HUES6 (cell line): ENCODE measurements around the gene ADD3.

ENCODE experiments used
- H3K27ac ChIP-seq: 2 replicates; pipeline ENCODE4 v1.7.0; 2013; ENCODE audit warnings: low read depth, mild to moderate bottlenecking, low read length, inconsistent platforms
- H3K27me3 ChIP-seq: 2 replicates; pipeline ENCODE4 v1.6.1; 2013; ENCODE audit warnings: low read length; ENCODE audit not compliant: control insufficient read depth, insufficient read depth
- H3K36me3 ChIP-seq: 2 replicates; pipeline ENCODE4 v1.6.1; 2013; ENCODE audit warnings: low read length; ENCODE audit not compliant: control insufficient read depth, insufficient read depth
- H3K4me1 ChIP-seq: 2 replicates; pipeline ENCODE4 v1.6.1; 2013; ENCODE audit warnings: low read length; ENCODE audit not compliant: control insufficient read depth, insufficient read depth
- H3K4me3 ChIP-seq: 2 replicates; pipeline ENCODE4 v1.5.1; 2013; ENCODE audit warnings: low read depth, low read length
- H3K9ac ChIP-seq: one replicate; pipeline ENCODE4 v1.6.1; 2013; ENCODE audit warnings: mild to moderate bottlenecking, low read length
- H3K9me3 ChIP-seq: 2 replicates; pipeline ENCODE4 v1.6.1; 2013; ENCODE audit warnings: low read depth, low read length; ENCODE audit not compliant: control insufficient read depth, insufficient read depth

ADD3 gene

GRCh38 chr10:110051487-110051886, 43.7 kb downstream of the ADD3 start:
- H3K27ac ChIP-seq: no peak overlapping the region
- H3K9me3 ChIP-seq: peaks cover 23% of the 10 kb centered on the region
- no peak overlapping the region for H3K4me3 ChIP-seq
- no peaks in the 10 kb centered on the region for H3K27me3 ChIP-seq
- H3K4me1 ChIP-seq: no peaks in the 10 kb centered on the region
- H3K9ac ChIP-seq: no peak overlapping the region
- H3K36me3 ChIP-seq: peaks cover 3% of the 10 kb centered on the region

- H3K27me3 ChIP-seq: no peaks in the 10 kb centered on the region
- H3K27ac ChIP-seq: no peak overlapping the region
- peaks cover 3% of the 10 kb centered on the region for H3K36me3 ChIP-seq
- no peak overlapping the region for H3K4me3 ChIP-seq
- H3K9ac ChIP-seq: no peak overlapping the region
- H3K9me3 ChIP-seq: peaks cover 15% of the 10 kb centered on the region
- H3K4me1 ChIP-seq: 0 out of 2 replicates have a peak, but pooled peaks cover 3% of the 10 kb centered on the region
These were observed 45.1 kb downstream of the ADD3 start for GRCh38 chr10:110052916-110053315.

GRCh38 chr10:110056822-110057221, 49.0 kb downstream of the ADD3 start:
- 0 out of 2 replicates have a peak, but pooled peaks cover 3% of the 10 kb centered on the region for H3K4me1 ChIP-seq
- no peaks in the 10 kb centered on the region for H3K27me3 ChIP-seq
- no peak overlapping the region for H3K4me3 ChIP-seq
- H3K27ac ChIP-seq: no peak overlapping the region
- no peak overlapping the region for H3K9ac ChIP-seq
- H3K36me3 ChIP-seq: no peaks in the 10 kb centered on the region
- no peaks in the 10 kb centered on the region for H3K9me3 ChIP-seq

- H3K4me1 ChIP-seq: 0 out of 2 replicates have a peak, but pooled peaks cover 3% of the 10 kb centered on the region
- no peak overlapping the region; the same call in 1 of the 2 replicates for H3K27ac ChIP-seq
These were observed 49.7 kb downstream of the ADD3 start for GRCh38 chr10:110057456-110057855.

GRCh38 chr10:110058212-110058611, 50.4 kb downstream of the ADD3 start:
- Histone ChIP-seq H3K27ac (no peak overlapping the region), H3K9me3 (no peaks in the 10 kb centered on the region), H3K9ac (no peak overlapping the region), H3K4me1 (0 out of 2 replicates have a peak, but pooled peaks cover 3% of the 10 kb centered on the region), H3K27me3 (no peaks in the 10 kb centered on the region), H3K4me3 (no peak overlapping the region), H3K36me3 (no peaks in the 10 kb centered on the region)

More at GRCh38 chr10:110057456-110057855, 49.7 kb downstream of the ADD3 start:
- Histone ChIP-seq H3K4me3 (no peak overlapping the region), H3K27me3 (no peaks in the 10 kb centered on the region), H3K9me3 (no peaks in the 10 kb centered on the region), H3K36me3 (no peaks in the 10 kb centered on the region), H3K9ac (no peak overlapping the region)

GRCh38 chr10:110059925-110060324, 52.1 kb downstream of the ADD3 start:
- Histone ChIP-seq H3K36me3 (no peaks in the 10 kb centered on the region), H3K4me1 (0 out of 2 replicates have a peak, but pooled peaks cover 3% of the 10 kb centered on the region)

GRCh38 chr10:110061687-110062086, 53.9 kb downstream of the ADD3 start:
- no peak overlapping the region for H3K4me3 ChIP-seq
- H3K4me1 ChIP-seq: 0 out of 2 replicates have a peak, but pooled peaks cover 3% of the 10 kb centered on the region
- H3K9me3 ChIP-seq: no peaks in the 10 kb centered on the region
- no peaks in the 10 kb centered on the region for H3K27me3 ChIP-seq
- no peak overlapping the region for H3K27ac ChIP-seq
- no peaks in the 10 kb centered on the region for H3K36me3 ChIP-seq
- H3K9ac ChIP-seq: no peak overlapping the region

More at GRCh38 chr10:110059925-110060324, 52.1 kb downstream of the ADD3 start:
- Histone ChIP-seq H3K4me3 (no peak overlapping the region), H3K9me3 (no peaks in the 10 kb centered on the region), H3K27ac (no peak overlapping the region), H3K27me3 (no peaks in the 10 kb centered on the region), H3K9ac (no peak overlapping the region)

- H3K27me3 ChIP-seq: no peaks in the 10 kb centered on the region
- no peaks in the 10 kb centered on the region for H3K36me3 ChIP-seq
- H3K4me1 ChIP-seq: peaks cover 25% of the 10 kb centered on the region
- H3K4me3 ChIP-seq: no peak overlapping the region
- no peak overlapping the region for H3K27ac ChIP-seq
- no peaks in the 10 kb centered on the region for H3K9me3 ChIP-seq
- H3K9ac ChIP-seq: no peak overlapping the region
These were observed 57.5 kb downstream of the ADD3 start for GRCh38 chr10:110065269-110065668.

- Histone ChIP-seq H3K4me3 (no peak overlapping the region), H3K27ac (no peak overlapping the region), H3K4me1 (peaks cover 25% of the 10 kb centered on the region), H3K9me3 (no peaks in the 10 kb centered on the region), H3K36me3 (no peaks in the 10 kb centered on the region), H3K9ac (no peak overlapping the region), H3K27me3 (no peaks in the 10 kb centered on the region)
These were observed 60.4 kb downstream of the ADD3 start for GRCh38 chr10:110067960-110068770.

GRCh38 chr10:110068780-110069179, 61.0 kb downstream of the ADD3 start:
- no peak overlapping the region for H3K4me3 ChIP-seq
- no peaks in the 10 kb centered on the region for H3K36me3 ChIP-seq
- no peaks in the 10 kb centered on the region for H3K27me3 ChIP-seq
- no peaks in the 10 kb centered on the region for H3K9me3 ChIP-seq
- peaks cover 25% of the 10 kb centered on the region for H3K4me1 ChIP-seq
- H3K27ac ChIP-seq: no peak overlapping the region
- H3K9ac ChIP-seq: no peak overlapping the region

GRCh38 chr10:110069502-110069982, 61.8 kb downstream of the ADD3 start:
- H3K4me1 ChIP-seq: peaks cover 32% of the 10 kb centered on the region
- H3K27ac ChIP-seq: no peak overlapping the region
- H3K9ac ChIP-seq: no peak overlapping the region
- H3K27me3 ChIP-seq: no peaks in the 10 kb centered on the region
- H3K4me3 ChIP-seq: peak overlapping the region; percentile 13; the same call in 1 of the 2 replicates
- no peaks in the 10 kb centered on the region for H3K9me3 ChIP-seq
- H3K36me3 ChIP-seq: no peaks in the 10 kb centered on the region
